Esophagus squamous epithelium (tissue), 4 donors: ENCODE data around the gene LORICRIN.

Experiments used
- CTCF ChIP-seq, 6 experiments: fragments of 450-650 bp in 4 of 6; fragments of 200-600 bp in 2 of 6; sonication (generic) in 2 of 6; IDR thresholded peaks; one replicate each; pipeline ENCODE4 v1.5.1; 2016 to 2019; ENCODE audit warnings: antibody characterized with exemption in 6 of 6, mild to moderate bottlenecking in 4 of 6, moderate library complexity in 4 of 6
- POLR2A ChIP-seq, 4 donors: fragments of 450-650 bp; IDR thresholded peaks; one replicate each; pipeline ENCODE4 v1.6.1; 2017; ENCODE audit warnings: antibody characterized with exemption in 4 of 4, mild to moderate bottlenecking in 4 of 4, moderate library complexity in 3 of 4

DNA sequence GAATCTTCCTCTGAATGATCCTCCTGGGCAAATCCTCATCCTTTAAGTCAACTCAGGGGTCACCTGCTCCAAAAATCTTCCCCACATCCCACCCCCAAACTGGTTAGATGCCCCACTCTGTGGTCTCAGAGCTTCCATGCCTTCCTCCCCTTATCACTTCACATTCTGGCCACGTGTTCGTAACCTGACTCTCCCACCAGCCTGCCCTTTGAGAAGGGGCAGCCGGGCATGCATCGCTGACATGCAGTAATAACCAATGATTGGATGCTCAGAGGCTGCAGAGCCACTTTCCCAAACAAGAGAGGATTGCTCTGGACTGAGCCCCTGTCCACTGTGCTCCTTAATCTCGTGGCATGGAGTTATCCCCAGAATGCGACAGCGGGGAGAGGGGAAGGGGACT lies 49.3 kb upstream of the LORICRIN start:
- TF ChIP-seq CTCF (IDR thresholded peaks at IDR 0.05) = no peak
- no peak for TF ChIP-seq POLR2A (IDR thresholded peaks at IDR 0.05)
